NB4 (cell line): ENCODE data around the gene MLLT6.
A peak's percentile ranks its signal among the peaks of the same experiment; 100 is the strongest.

Source experiments
- DNase-seq: peaks from one replicate; pipeline ENCODE4 v3.0.0; 2010; ENCODE audit warnings: low read depth
- H3K4me3 ChIP-seq: one replicate; pipeline ENCODE4 v1.5.1; 2011; ENCODE audit warnings: mild to moderate bottlenecking, low read depth, low read length, moderate library complexity
- CTCF ChIP-seq: IDR thresholded peaks from one replicate; pipeline ENCODE4 v1.5.1; 2012; ENCODE audit warnings: low read depth, low read length
- MAX ChIP-seq: IDR thresholded peaks from 2 replicates; pipeline ENCODE4 v1.6.1; 2011; ENCODE audit warnings: low read depth, low read length
- MYC ChIP-seq: IDR thresholded peaks from 2 replicates; pipeline ENCODE4 v1.6.1; 2011; ENCODE audit warnings: low read depth, low read length
- POLR2A ChIP-seq: IDR thresholded peaks from 2 replicates; pipeline ENCODE4 v1.6.1; 2011; ENCODE audit warnings: mild to moderate bottlenecking; ENCODE audit not compliant: insufficient read length; ENCODE audit errors: extremely low read depth

The MLLT6 gene

GRCh38 chr17:38753071-38753506, 48.0 kb downstream of the MLLT6 start:
- TF ChIP-seq MAX = no peak
- TF ChIP-seq MYC = no peak
- no peak for TF ChIP-seq POLR2A
- no peak for TF ChIP-seq CTCF
- peak overlapping the region; percentile 96 for H3K4me3 ChIP-seq
- DNase-seq = no peak

GRCh38 chr17:38761612-38762011, 56.5 kb downstream of the MLLT6 start:
- DNase-seq = peak; percentile 71
- H3K4me3 ChIP-seq = no peak overlapping the region
- TF ChIP-seq POLR2A (no peak), MYC (no peak), CTCF (peak; percentile 71)

GRCh38 chr17:38762231-38762630, 57.2 kb downstream of the MLLT6 start:
- TF ChIP-seq MAX = no peak
- TF ChIP-seq CTCF = no peak
- TF ChIP-seq MYC = no peak
- TF ChIP-seq POLR2A = no peak
- no peak for DNase-seq
- no peak overlapping the region for H3K4me3 ChIP-seq

GRCh38 chr17:38766341-38766740, 61.3 kb downstream of the MLLT6 start:
- H3K4me3 ChIP-seq = no peak overlapping the region
- TF ChIP-seq MAX = no peak
- DNase-seq = no peak

- no peak for TF ChIP-seq MYC
- no peak for TF ChIP-seq MAX
- no peak for TF ChIP-seq POLR2A
- no peak for TF ChIP-seq CTCF
- DNase-seq = no peak
- no peak overlapping the region for H3K4me3 ChIP-seq
These were observed 63.3 kb downstream of the MLLT6 start for GRCh38 chr17:38768417-38768816.

GRCh38 chr17:38773258-38773657, 68.2 kb downstream of the MLLT6 start:
- TF ChIP-seq POLR2A = no peak
- no peak for TF ChIP-seq CTCF
- TF ChIP-seq MAX = no peak
- TF ChIP-seq MYC = no peak
- DNase-seq = no peak
- H3K4me3 ChIP-seq = no peak overlapping the region
